ENCODE data around the gene RAB22A.

Gene RAB22A

DNA sequence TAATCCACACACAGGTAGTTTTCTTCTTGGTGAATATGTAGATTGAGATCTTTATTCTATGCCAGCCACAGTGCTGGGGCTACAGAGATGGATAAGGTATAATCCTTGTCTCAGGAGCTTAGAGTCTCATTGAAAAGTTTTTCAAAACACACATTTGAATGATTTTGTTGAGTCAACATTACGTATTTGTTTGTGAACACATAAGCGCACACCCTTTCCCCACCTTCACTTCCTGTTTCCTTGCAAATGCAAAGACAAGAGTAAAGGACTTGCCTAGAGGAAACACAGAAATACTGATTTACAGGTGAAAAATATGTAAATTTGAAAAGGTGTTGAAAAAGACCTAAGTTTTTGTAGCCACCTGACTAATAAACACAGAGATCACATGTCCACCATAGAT is 107.3 kb downstream of the RAB22A start:
- no peak for DNase-seq (ENCODE audit: low read depth)
- Histone ChIP-seq H3K9me3 (ENCODE audit: control insufficient read depth, low read length) (no peaks in the 10 kb centered on the region), H3K27me3 (replicated peaks; ENCODE audit: control insufficient read depth, insufficient read depth, low read length) (no peaks in the 10 kb centered on the region), H3K9ac (ENCODE audit: low read length) (no peak overlapping the region), H3K4me3 (ENCODE audit: low read length) (no peak overlapping the region), H3K36me3 (ENCODE audit: control insufficient read depth, insufficient read depth, low read length, severe bottlenecking) (peaks cover 15% of the 10 kb centered on the region), H3K4me1 (ENCODE audit: control insufficient read depth, insufficient read depth, low read length) (peaks cover 6% of the 10 kb centered on the region)
